K562 (cell line): ENCODE data around the gene DOK3. TPM values are rescaled to one million over a fixed set of nuclear protein-coding genes. Genes with fewer than 3 reads are reported as not detected.

Experiments
- HDAC2 ChIP-seq: fragments of 450-650 bp; IDR thresholded peaks from 2 replicates; pipeline ENCODE4 v1.6.1; 2016; ENCODE audit warnings: mild to moderate bottlenecking
- MTA3 ChIP-seq: fragments of 450-650 bp; formaldehyde crosslinking; IDR thresholded peaks from 2 replicates; pipeline ENCODE4 v1.6.1; 2017; ENCODE audit warnings: mild to moderate bottlenecking, borderline replicate concordance
- NCOR1 ChIP-seq: fragments of 450-650 bp; IDR thresholded peaks from 2 replicates; pipeline ENCODE4 v1.6.1; 2016; ENCODE audit warnings: mild to moderate bottlenecking, moderate library complexity
- NFIC ChIP-seq: fragments of 450-650 bp; IDR thresholded peaks from 2 replicates; pipeline ENCODE4 v1.6.1; 2017; ENCODE audit warnings: mild to moderate bottlenecking, inconsistent platforms
- NR1H2 ChIP-seq: sonication (generic); formaldehyde crosslinking; IDR thresholded peaks from 2 replicates; pipeline ENCODE4 v1.4.0; 2020; ENCODE audit warnings: mild to moderate bottlenecking, missing genetic modification reagents
- POLR2AphosphoS5 ChIP-seq: IDR thresholded peaks from 2 replicates; pipeline ENCODE4 v1.6.1; 2011; ENCODE audit warnings: mild to moderate bottlenecking, low read depth, low read length, moderate library complexity; ENCODE audit not compliant: control insufficient read depth, insufficient read depth
- PRPF4 ChIP-seq: fragments of 200-400 bp; formaldehyde crosslinking; IDR thresholded peaks from one replicate; pipeline ENCODE4 v1.6.1; 2017; ENCODE audit warnings: low read length, low read depth, mild to moderate bottlenecking; ENCODE audit not compliant: insufficient read depth, poor library complexity, severe bottlenecking
- TCF3 ChIP-seq: sonication (generic); formaldehyde crosslinking; IDR thresholded peaks from 2 replicates; pipeline ENCODE4 v1.4.0; 2020; ENCODE audit warnings: mild to moderate bottlenecking, missing genetic modification reagents
- ZNF143 ChIP-seq: sonication (generic); formaldehyde crosslinking; IDR thresholded peaks from 2 replicates; pipeline ENCODE4 v1.9.0; 2022; ENCODE audit warnings: mild to moderate bottlenecking, missing genetic modification reagents
- ZNF174 ChIP-seq: fragments of 250-450 bp; sonication (Bioruptor Pico); IDR thresholded peaks from 2 replicates; pipeline ENCODE4 v1.4.0; 2020; ENCODE audit warnings: mild to moderate bottlenecking
- polyA plus RNA-seq, 8 experiments: library from polyadenylated mRNA; depleted of rRNA in 4 of 8; stranded (reverse) in 5 of 8; unstranded in 3 of 8; fragments of >200 nt; fragmentation: Nextera tagmentation in 2 of 8; fragmentation: Illumina TruSeq in 1 of 8; extraction: Ambion mirVana in 2 of 8; extraction: Trizol in 1 of 8; gene quantifications; 2 replicates each; pipeline versions ENCODE4 v1.2.1 to v1.2.3, GENCODE V29; 2011 to 2014; ENCODE audit warnings: inconsistent platforms in 1 of 8, missing spikeins in 1 of 8
- total RNA-seq, 7 experiments: library from RNA; depleted of rRNA in 6 of 7; stranded (reverse); fragments of >200 nt in 6 of 7; fragmentation: Illumina TruSeq in 2 of 7; extraction: Trizol in 2 of 7; gene quantifications; 2 replicates each; pipeline versions ENCODE4 v1.2.1 to v1.2.3, GENCODE V29; 2011 to 2021; ENCODE audit warnings: low replicate concordance in 1 of 7
- TF ChIP-seq, protein P1 (sequence below): sonication (generic); formaldehyde crosslinking; IDR thresholded peaks from 2 replicates; pipeline ENCODE4 v1.8.0; 2023; ENCODE audit warnings: missing genetic modification reagents, mild to moderate bottlenecking, borderline replicate concordance
- TF ChIP-seq, protein P2 (sequence below), 2 experiments: fragments of 450-650 bp; formaldehyde crosslinking in 1 of 2; IDR thresholded peaks; 2 replicates each; pipeline versions ENCODE4 v1.4.0 to v1.6.1; 2014 to 2020; ENCODE audit warnings: mild to moderate bottlenecking in 2 of 2, borderline replicate concordance in 1 of 2, low read depth in 1 of 2

Gene DOK3
- total and polyA plus RNA-seq, 9 of the 15 experiments (the other 6 are each of a cell fraction or from before 2014, with no cell fraction given) = 1.3 to 23.0 (median 8.0) TPM

DNA sequence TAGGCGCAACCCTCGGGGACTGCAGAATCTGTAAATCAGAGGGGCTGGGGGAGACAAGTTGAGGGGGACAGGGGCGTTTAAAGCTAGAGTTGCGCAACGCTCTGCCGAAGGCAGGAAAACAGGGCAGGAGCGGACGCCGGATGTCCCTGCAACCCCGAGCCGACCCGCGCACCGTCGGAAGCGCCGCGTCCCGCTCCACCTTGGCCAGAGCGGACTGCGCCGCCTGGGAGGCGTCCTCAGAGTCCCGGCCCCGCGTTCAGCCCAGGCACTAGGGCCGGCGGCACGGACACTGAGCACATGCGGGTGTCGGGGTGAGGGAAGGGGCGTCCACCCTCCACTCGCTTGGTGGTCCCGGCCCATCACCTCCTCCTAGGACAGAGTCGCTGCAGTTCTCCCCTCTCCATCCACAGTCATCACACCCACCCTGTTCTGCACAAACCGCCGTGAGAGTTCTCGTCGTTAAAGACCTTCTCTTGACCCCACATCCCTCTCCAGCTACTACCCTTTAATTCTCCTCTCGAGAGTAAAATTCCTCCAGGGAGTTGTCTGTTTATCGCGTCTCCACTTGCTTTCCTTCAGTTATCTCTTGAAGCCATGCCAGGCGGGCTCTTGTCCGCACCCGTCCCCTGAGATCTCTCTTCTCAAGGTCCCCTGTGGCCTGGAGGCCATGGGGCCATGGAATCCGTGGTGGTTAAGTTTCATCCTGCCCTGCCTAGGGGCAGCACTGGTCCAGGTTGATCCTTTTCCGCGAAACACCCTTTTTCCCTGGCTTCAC, 11.4 kb downstream of the DOK3 start (continued):
- TF ChIP-seq, protein P1, sequence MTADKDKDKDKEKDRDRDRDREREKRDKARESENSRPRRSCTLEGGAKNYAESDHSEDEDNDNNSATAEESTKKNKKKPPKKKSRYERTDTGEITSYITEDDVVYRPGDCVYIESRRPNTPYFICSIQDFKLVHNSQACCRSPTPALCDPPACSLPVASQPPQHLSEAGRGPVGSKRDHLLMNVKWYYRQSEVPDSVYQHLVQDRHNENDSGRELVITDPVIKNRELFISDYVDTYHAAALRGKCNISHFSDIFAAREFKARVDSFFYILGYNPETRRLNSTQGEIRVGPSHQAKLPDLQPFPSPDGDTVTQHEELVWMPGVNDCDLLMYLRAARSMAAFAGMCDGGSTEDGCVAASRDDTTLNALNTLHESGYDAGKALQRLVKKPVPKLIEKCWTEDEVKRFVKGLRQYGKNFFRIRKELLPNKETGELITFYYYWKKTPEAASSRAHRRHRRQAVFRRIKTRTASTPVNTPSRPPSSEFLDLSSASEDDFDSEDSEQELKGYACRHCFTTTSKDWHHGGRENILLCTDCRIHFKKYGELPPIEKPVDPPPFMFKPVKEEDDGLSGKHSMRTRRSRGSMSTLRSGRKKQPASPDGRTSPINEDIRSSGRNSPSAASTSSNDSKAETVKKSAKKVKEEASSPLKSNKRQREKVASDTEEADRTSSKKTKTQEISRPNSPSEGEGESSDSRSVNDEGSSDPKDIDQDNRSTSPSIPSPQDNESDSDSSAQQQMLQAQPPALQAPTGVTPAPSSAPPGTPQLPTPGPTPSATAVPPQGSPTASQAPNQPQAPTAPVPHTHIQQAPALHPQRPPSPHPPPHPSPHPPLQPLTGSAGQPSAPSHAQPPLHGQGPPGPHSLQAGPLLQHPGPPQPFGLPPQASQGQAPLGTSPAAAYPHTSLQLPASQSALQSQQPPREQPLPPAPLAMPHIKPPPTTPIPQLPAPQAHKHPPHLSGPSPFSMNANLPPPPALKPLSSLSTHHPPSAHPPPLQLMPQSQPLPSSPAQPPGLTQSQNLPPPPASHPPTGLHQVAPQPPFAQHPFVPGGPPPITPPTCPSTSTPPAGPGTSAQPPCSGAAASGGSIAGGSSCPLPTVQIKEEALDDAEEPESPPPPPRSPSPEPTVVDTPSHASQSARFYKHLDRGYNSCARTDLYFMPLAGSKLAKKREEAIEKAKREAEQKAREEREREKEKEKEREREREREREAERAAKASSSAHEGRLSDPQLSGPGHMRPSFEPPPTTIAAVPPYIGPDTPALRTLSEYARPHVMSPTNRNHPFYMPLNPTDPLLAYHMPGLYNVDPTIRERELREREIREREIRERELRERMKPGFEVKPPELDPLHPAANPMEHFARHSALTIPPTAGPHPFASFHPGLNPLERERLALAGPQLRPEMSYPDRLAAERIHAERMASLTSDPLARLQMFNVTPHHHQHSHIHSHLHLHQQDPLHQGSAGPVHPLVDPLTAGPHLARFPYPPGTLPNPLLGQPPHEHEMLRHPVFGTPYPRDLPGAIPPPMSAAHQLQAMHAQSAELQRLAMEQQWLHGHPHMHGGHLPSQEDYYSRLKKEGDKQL = 0 out of 2 replicates have a peak, but pooled peaks have one; percentile 80
- TF ChIP-seq TCF3 (peak; percentile 72), POLR2AphosphoS5 (peak; percentile 60), NR1H2 (0 out of 2 replicates have a peak, but pooled peaks have one; percentile 72), ZNF174 (CRISPR knock-in tag) (no peak), ZNF143 (CRISPR knock-in tag) (0 out of 2 replicates have a peak, but pooled peaks have one; percentile 21), NFIC (peak; percentile 61), HDAC2 (0 out of 2 replicates have a peak, but pooled peaks have one; percentile 7), PRPF4 (no peak), NCOR1 (peak; percentile 66), MTA3 (0 out of 2 replicates have a peak, but pooled peaks have one; percentile 1)
- TF ChIP-seq, protein P2, sequence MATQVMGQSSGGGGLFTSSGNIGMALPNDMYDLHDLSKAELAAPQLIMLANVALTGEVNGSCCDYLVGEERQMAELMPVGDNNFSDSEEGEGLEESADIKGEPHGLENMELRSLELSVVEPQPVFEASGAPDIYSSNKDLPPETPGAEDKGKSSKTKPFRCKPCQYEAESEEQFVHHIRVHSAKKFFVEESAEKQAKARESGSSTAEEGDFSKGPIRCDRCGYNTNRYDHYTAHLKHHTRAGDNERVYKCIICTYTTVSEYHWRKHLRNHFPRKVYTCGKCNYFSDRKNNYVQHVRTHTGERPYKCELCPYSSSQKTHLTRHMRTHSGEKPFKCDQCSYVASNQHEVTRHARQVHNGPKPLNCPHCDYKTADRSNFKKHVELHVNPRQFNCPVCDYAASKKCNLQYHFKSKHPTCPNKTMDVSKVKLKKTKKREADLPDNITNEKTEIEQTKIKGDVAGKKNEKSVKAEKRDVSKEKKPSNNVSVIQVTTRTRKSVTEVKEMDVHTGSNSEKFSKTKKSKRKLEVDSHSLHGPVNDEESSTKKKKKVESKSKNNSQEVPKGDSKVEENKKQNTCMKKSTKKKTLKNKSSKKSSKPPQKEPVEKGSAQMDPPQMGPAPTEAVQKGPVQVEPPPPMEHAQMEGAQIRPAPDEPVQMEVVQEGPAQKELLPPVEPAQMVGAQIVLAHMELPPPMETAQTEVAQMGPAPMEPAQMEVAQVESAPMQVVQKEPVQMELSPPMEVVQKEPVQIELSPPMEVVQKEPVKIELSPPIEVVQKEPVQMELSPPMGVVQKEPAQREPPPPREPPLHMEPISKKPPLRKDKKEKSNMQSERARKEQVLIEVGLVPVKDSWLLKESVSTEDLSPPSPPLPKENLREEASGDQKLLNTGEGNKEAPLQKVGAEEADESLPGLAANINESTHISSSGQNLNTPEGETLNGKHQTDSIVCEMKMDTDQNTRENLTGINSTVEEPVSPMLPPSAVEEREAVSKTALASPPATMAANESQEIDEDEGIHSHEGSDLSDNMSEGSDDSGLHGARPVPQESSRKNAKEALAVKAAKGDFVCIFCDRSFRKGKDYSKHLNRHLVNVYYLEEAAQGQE (IDR thresholded peaks at IDR 0.05; ENCODE audit: borderline replicate concordance) = 0 out of 2 replicates have a peak, but pooled peaks have one; percentile 3
- TF ChIP-seq, protein P2 (CRISPR knock-in tag; IDR thresholded peaks at IDR 0.05; ENCODE audit: low read depth) = no peak
